ENCODE data around the gene LCN15. TPM values are rescaled to one million over a fixed set of nuclear protein-coding genes. Genes with fewer than 3 reads are reported as not detected.

Gene LCN15
- total and polyA plus RNA-seq, 11 donors = 0.64 to 2.8 (median 1.2) TPM; not detected in 4

GRCh38 chr9:136720251-136720897 lies 43.9 kb downstream of the LCN15 start:
- intact Hi-C loops (cut with DNase I) = no loop called here
- Histone ChIP-seq H3K9me3 (no peaks in the 10 kb centered on the region), H3K27me3 (no peaks in the 10 kb centered on the region), H3K4me3 (peak overlapping the region in 1 of 12 donors; percentile 12), H3K4me1 (peaks cover 4 to 75% (median 42%) of the 10 kb centered on the region in 12 donors), H3K27ac (peak overlapping the region; percentile 13 to 67 (median 54)), H3K36me3 (peaks cover 3 to 45% (median 36%) of the 10 kb centered on the region in 9 donors)
- ATAC-seq (peak in 3 of 4 donors; percentile 1 to 17 (median 8)), DNase-seq (peak in 2 of 5 donors; percentile 61 to 65)
- 42 to 58% (median 47%) methylated on average over 16 to 20 of the region's 20 CpGs for WGBS, 4 donors
- TF ChIP-seq CTCF (IDR thresholded peaks at IDR 0.05) (no peak), POLR2A (IDR thresholded peaks at IDR 0.05) (no peak)

GRCh38 chr9:136719195-136719880 lies 45.0 kb downstream of the LCN15 start:
- Histone ChIP-seq H3K9me3 (no peaks in the 10 kb centered on the region), H3K4me1 (peaks cover 4 to 77% (median 48%) of the 10 kb centered on the region in 12 donors), H3K36me3 (peaks cover 3 to 34% (median 25%) of the 10 kb centered on the region in 9 donors), H3K4me3 (no peak overlapping the region), H3K27ac (peak overlapping the region in 10 of 12 donors; percentile 8 to 62 (median 48)), H3K27me3 (no peaks in the 10 kb centered on the region)
- DNase-seq = peak in 2 of 5 donors; percentile 41 to 57
- TF ChIP-seq CTCF (IDR thresholded peaks at IDR 0.05) (no peak), POLR2A (IDR thresholded peaks at IDR 0.05) (no peak)
- intact Hi-C loops (cut with DNase I) = no loop called here
- WGBS, 4 donors = 29 to 64% (median 50%) methylated on average over 9 to 24 of the region's 24 CpGs; no CpG with 5 or more reads in 1 of the 4 donors
- ATAC-seq = peak in 2 of 4 donors; percentile 0 to 11

GRCh38 chr9:136718345-136719194 lies 45.7 kb downstream of the LCN15 start:
- no peak for ATAC-seq
- TF ChIP-seq POLR2A (IDR thresholded peaks at IDR 0.05) (no peak), CTCF (IDR thresholded peaks at IDR 0.05) (no peak)
- 80 to 85% (median 82%) methylated on average over 14 to 20 of the region's 20 CpGs for WGBS, 4 donors
- Histone ChIP-seq H3K27me3 (peaks cover 0 to 3% (median 0%) of the 10 kb centered on the region in 9 donors), H3K4me3 (no peak overlapping the region), H3K27ac (peak overlapping the region in 7 of 12 donors; percentile 18 to 62 (median 47)), H3K4me1 (peaks cover 4 to 77% (median 54%) of the 10 kb centered on the region in 12 donors), H3K9me3 (no peaks in the 10 kb centered on the region), H3K36me3 (peaks cover 3 to 27% (median 18%) of the 10 kb centered on the region in 9 donors)
- no peak for DNase-seq
- intact Hi-C loops (cut with DNase I) = no loop called here

All from heart left ventricle (tissue), 16 donors.